HEK293T (cell line): ENCODE measurements around the gene PRDM16.

ENCODE experiments used
- ARNT ChIP-seq: fragments of 450-650 bp; IDR thresholded peaks from 2 replicates; pipeline ENCODE4 v1.6.1; 2017; ENCODE audit warnings: mild to moderate bottlenecking
- BHLHE40 ChIP-seq: fragments of 450-650 bp; IDR thresholded peaks from 2 replicates; pipeline ENCODE4 v1.6.1; 2016; ENCODE audit warnings: mild to moderate bottlenecking, moderate library complexity, borderline replicate concordance
- CTBP1 ChIP-seq: fragments of 450-650 bp; IDR thresholded peaks from 2 replicates; pipeline ENCODE4 v1.6.1; 2016; ENCODE audit warnings: borderline replicate concordance
- ELF4 ChIP-seq: fragments of 450-650 bp; IDR thresholded peaks from 2 replicates; pipeline ENCODE4 v1.6.1; 2017; ENCODE audit warnings: antibody characterized with exemption
- FOXA1 ChIP-seq: fragments of 450-650 bp; IDR thresholded peaks from 2 replicates; pipeline ENCODE4 v1.6.1; 2016; ENCODE audit warnings: mild to moderate bottlenecking
- FOXM1 ChIP-seq: fragments of 450-650 bp; IDR thresholded peaks from 2 replicates; pipeline ENCODE4 v1.6.1; 2017; ENCODE audit warnings: mild to moderate bottlenecking, borderline replicate concordance
- NFRKB ChIP-seq: fragments of 450-650 bp; IDR thresholded peaks from 2 replicates; pipeline ENCODE4 v1.6.1; 2016; ENCODE audit warnings: mild to moderate bottlenecking, moderate library complexity
- SP1 ChIP-seq: fragments of 450-650 bp; IDR thresholded peaks from 2 replicates; pipeline ENCODE4 v1.6.1; 2017
- SUZ12 ChIP-seq: fragments of 450-650 bp; IDR thresholded peaks from 2 replicates; pipeline ENCODE4 v1.6.1; 2016; ENCODE audit warnings: mild to moderate bottlenecking
- ZNF384 ChIP-seq: fragments of 450-650 bp; IDR thresholded peaks from 2 replicates; pipeline ENCODE4 v1.6.1; 2016
- TF ChIP-seq, protein P1 (sequence below): fragments of 450-650 bp; IDR thresholded peaks from 2 replicates; pipeline ENCODE4 v1.6.1; 2016

DNA sequence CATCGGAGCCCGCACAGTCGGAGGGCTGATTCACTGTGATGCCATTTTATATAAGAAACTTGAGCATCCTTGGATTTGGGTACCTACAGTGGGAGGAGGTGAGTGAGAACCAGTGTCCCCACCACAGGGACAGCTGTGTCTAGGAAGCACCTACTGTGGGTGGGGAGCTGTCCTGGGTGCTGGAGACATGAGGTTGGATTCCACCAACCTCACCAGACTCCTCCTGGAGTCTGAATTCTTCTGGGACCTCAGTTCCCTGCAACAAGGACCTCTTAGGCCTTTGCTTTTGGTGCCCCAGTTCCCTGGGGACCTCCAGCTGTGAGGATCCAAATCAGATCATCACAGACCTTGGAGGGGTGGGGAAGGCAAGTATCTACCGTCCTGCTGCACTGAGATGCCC lies 188.8 kb downstream of the PRDM16 start:
- TF ChIP-seq ELF4 = no peak
- TF ChIP-seq CTBP1 = no peak
- no peak for TF ChIP-seq BHLHE40
- no peak for TF ChIP-seq SP1
- no peak for TF ChIP-seq SUZ12
- TF ChIP-seq ARNT = no peak
- TF ChIP-seq FOXA1 = no peak
- TF ChIP-seq ZNF384 = no peak
- no peak for TF ChIP-seq FOXM1
- TF ChIP-seq, protein P1, sequence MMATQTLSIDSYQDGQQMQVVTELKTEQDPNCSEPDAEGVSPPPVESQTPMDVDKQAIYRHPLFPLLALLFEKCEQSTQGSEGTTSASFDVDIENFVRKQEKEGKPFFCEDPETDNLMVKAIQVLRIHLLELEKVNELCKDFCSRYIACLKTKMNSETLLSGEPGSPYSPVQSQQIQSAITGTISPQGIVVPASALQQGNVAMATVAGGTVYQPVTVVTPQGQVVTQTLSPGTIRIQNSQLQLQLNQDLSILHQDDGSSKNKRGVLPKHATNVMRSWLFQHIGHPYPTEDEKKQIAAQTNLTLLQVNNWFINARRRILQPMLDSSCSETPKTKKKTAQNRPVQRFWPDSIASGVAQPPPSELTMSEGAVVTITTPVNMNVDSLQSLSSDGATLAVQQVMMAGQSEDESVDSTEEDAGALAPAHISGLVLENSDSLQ = no peak
- no peak for TF ChIP-seq NFRKB
